Liver (tissue), 9 donors: Measurements from ENCODE around the gene IBA57. TPM values are rescaled to one million over a fixed set of nuclear protein-coding genes. Genes with fewer than 3 reads are reported as not detected.

Source experiments
- DNase-seq: peaks from one replicate; pipeline ENCODE4 v3.0.0-alpha.2; 2017; ENCODE audit warnings: low spot score
- H3K27ac ChIP-seq, 2 donors: one replicate each; pipeline ENCODE4 v1.7.0; 2013; ENCODE audit warnings: inconsistent platforms in 2 of 2, low read length in 2 of 2, control low read depth in 1 of 2, low read depth in 1 of 2, mild to moderate bottlenecking in 1 of 2
- H3K27me3 ChIP-seq, 4 donors: one replicate each; pipeline versions ENCODE4 v1.6.1 to v1.7.0; 2013; ENCODE audit warnings: low read length in 3 of 4, inconsistent platforms in 1 of 4, mild to moderate bottlenecking in 1 of 4, moderate library complexity in 1 of 4; ENCODE audit not compliant: control insufficient read depth in 4 of 4, insufficient read depth in 4 of 4
- H3K36me3 ChIP-seq, 4 donors: one replicate each; pipeline versions ENCODE4 v1.6.1 to v1.7.0; 2013; ENCODE audit warnings: low read length in 3 of 4, mild to moderate bottlenecking in 3 of 4, low read depth in 1 of 4, moderate library complexity in 1 of 4; ENCODE audit not compliant: control insufficient read depth in 4 of 4, insufficient read depth in 3 of 4
- H3K4me1 ChIP-seq, 4 donors: one replicate each; pipeline versions ENCODE4 v1.6.1 to v1.7.0; 2013; ENCODE audit warnings: low read length in 3 of 4, mild to moderate bottlenecking in 3 of 4, moderate library complexity in 1 of 4; ENCODE audit not compliant: control insufficient read depth in 4 of 4, insufficient read depth in 4 of 4
- H3K4me3 ChIP-seq, 3 donors: one replicate each; pipeline versions ENCODE4 v1.6.1 to v1.7.0; 2013; ENCODE audit warnings: low read length in 3 of 3, control low read depth in 1 of 3, low read depth in 1 of 3, mild to moderate bottlenecking in 1 of 3
- H3K9ac ChIP-seq, 2 donors: one replicate each; pipeline ENCODE4 v1.7.0; 2013; ENCODE audit warnings: low read length in 2 of 2, mild to moderate bottlenecking in 2 of 2, moderate library complexity in 2 of 2, control low read depth in 1 of 2, low read depth in 1 of 2
- H3K9me3 ChIP-seq, 4 donors: one replicate each; pipeline versions ENCODE4 v1.6.1 to v1.7.0; 2013; ENCODE audit warnings: low read length in 3 of 4; ENCODE audit not compliant: control insufficient read depth in 4 of 4
- EGR1 ChIP-seq, 2 donors: IDR thresholded peaks; 2 replicates each; pipeline ENCODE4 v1.6.1; 2016 to 2018; ENCODE audit warnings: antibody characterized with exemption in 2 of 2, low read depth in 2 of 2
- FOXA1 ChIP-seq: IDR thresholded peaks from 2 replicates; pipeline ENCODE4 v1.6.1; 2016; ENCODE audit warnings: antibody characterized with exemption
- FOXA2 ChIP-seq: IDR thresholded peaks from 2 replicates; pipeline ENCODE4 v1.6.1; 2016; ENCODE audit warnings: antibody characterized with exemption
- GABPA ChIP-seq, 2 donors: IDR thresholded peaks in 1 of 2; conservative IDR thresholded peaks in 1 of 2; 2 replicates each; pipeline ENCODE4 v1.6.1; 2016; ENCODE audit warnings: antibody characterized with exemption in 2 of 2, mild to moderate bottlenecking in 1 of 2, moderate library complexity in 1 of 2
- HNF4A ChIP-seq, 2 donors: conservative IDR thresholded peaks; 2 replicates each; pipeline ENCODE4 v1.6.1; 2016; ENCODE audit warnings: antibody characterized with exemption in 2 of 2, mild to moderate bottlenecking in 2 of 2
- JUND ChIP-seq, 2 donors: IDR thresholded peaks; 2 replicates each; pipeline ENCODE4 v1.6.1; 2016; ENCODE audit warnings: antibody characterized with exemption in 2 of 2
- NR2F2 ChIP-seq: IDR thresholded peaks from 2 replicates; pipeline ENCODE4 v1.6.1; 2016; ENCODE audit warnings: antibody characterized with exemption
- RAD21 ChIP-seq, 2 donors: IDR thresholded peaks; 2 replicates each; pipeline ENCODE4 v1.6.1; 2016; ENCODE audit warnings: antibody characterized with exemption in 2 of 2, mild to moderate bottlenecking in 2 of 2
- REST ChIP-seq: IDR thresholded peaks from 2 replicates; pipeline ENCODE4 v1.6.1; 2016; ENCODE audit warnings: antibody characterized with exemption, mild to moderate bottlenecking
- TAF1 ChIP-seq: conservative IDR thresholded peaks from 2 replicates; pipeline ENCODE4 v1.6.1; 2016; ENCODE audit warnings: antibody characterized with exemption, mild to moderate bottlenecking
- YY1 ChIP-seq: IDR thresholded peaks from 2 replicates; pipeline ENCODE4 v1.6.1; 2016; ENCODE audit warnings: antibody characterized with exemption, mild to moderate bottlenecking
- WGBS: extraction: QIAGEN DNeasy Blood & Tissue Kit; methylation state at CpG from one replicate; pipeline ENCODE4 v1.1.7; 2013; 5-methylcytosine and 5-hydroxymethylcytosine counted together
- polyA plus RNA-seq, 2 donors: library from polyadenylated mRNA; stranded (reverse) in 1 of 2; unstranded in 1 of 2; fragments of 200-250 nt in 1 of 2; fragments of >200 nt in 1 of 2; fragmentation: Nextera tagmentation in 1 of 2; extraction: Ambion mirVana in 1 of 2; gene quantifications; one replicate each; pipeline versions ENCODE4 v1.2.1 to v1.2.3, GENCODE V29; 2013 to 2015
- total RNA-seq, 2 donors: library from RNA; depleted of rRNA; stranded (reverse); fragments of >200 nt; gene quantifications; one replicate each; pipeline ENCODE4 v1.2.3, GENCODE V29; 2014
- TF ChIP-seq, protein P1 (sequence below): IDR thresholded peaks from 2 replicates; pipeline ENCODE4 v1.6.1; 2016; ENCODE audit warnings: antibody characterized with exemption
- TF ChIP-seq, protein P2 (sequence below): fragments of 150-350 bp; IDR thresholded peaks from 2 replicates; pipeline ENCODE4 v1.5.1; 2017; ENCODE audit warnings: improper control_type of control experiment, low read depth, low read length; ENCODE audit not compliant: missing input control
- donor health status: healthy.
- donor health status: healthy.
- donor health status: healthy.
- donor health status: healthy.
- donor health status: healthy.

IBA57 gene
- total and polyA plus RNA-seq, 4 donors, result 1.6 to 12.0 (median 8.4) TPM

- TF ChIP-seq REST, result no peak
- TF ChIP-seq YY1, result no peak
- no peak for TF ChIP-seq FOXA2
- TF ChIP-seq, protein P1, sequence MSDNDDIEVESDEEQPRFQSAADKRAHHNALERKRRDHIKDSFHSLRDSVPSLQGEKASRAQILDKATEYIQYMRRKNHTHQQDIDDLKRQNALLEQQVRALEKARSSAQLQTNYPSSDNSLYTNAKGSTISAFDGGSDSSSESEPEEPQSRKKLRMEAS, result no peak
- TF ChIP-seq RAD21 (IDR thresholded peaks at IDR 0.05), result no peak
- TF ChIP-seq NR2F2, result no peak
- no peak for TF ChIP-seq TAF1
- TF ChIP-seq EGR1 (IDR thresholded peaks at IDR 0.05; ENCODE audit: low read depth in 2 of 2), result no peak
- no peak for TF ChIP-seq HNF4A (conservative IDR thresholded peaks at IDR 0.05)
Measured at GRCh38 chr1:228194436-228194835, 28.8 kb downstream of the IBA57 start (continued).

- peaks cover 1 to 11% (median 8%) of the 10 kb centered on the region in 4 donors for H3K9me3 ChIP-seq
- no peak overlapping the region for H3K4me3 ChIP-seq
- H3K27ac ChIP-seq, result no peak overlapping the region
- DNase-seq, result no peak
- WGBS, result 92% methylated on average over 8 of the region's 8 CpGs
- H3K27me3 ChIP-seq, result no peaks in the 10 kb centered on the region
- no peaks in the 10 kb centered on the region for H3K36me3 ChIP-seq
- no peak for TF ChIP-seq HNF4A (conservative IDR thresholded peaks at IDR 0.05)
- TF ChIP-seq FOXA1, result no peak
- H3K4me1 ChIP-seq, result no peaks in the 10 kb centered on the region
- no peak overlapping the region for H3K9ac ChIP-seq
Measured at GRCh38 chr1:228194921-228195812, 29.6 kb downstream of the IBA57 start.

DNA sequence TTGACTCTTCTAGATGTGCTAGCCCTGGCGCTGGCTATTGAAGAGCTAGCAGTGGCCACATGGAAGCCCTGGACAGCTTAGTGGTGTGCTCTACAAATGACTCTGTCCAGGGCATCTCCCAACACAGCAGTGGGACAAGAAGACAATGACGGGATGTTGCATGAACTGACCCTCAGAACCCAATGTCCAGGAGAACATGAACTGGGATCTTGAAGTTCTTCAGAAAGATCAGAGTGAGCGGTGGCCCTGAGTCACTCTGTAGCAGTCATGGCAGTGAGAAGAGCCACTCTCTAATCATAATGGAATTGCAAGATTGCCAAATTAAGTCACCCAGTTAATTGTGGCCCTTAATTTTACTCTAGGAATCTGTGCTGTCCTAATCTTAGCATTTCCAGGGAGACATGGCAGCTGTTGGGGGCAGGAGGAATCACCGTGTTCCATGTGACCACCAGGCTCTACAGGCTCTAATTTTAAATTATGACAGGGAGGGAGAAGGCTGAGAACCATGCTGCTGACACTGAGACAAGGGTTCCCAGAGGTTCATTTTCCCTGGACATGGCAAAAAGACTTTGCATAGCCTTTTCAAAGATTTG lies 32.0 kb downstream of the IBA57 start:
- Histone ChIP-seq H3K27ac (no peak overlapping the region), H3K36me3 (no peaks in the 10 kb centered on the region), H3K9me3 (peaks cover 1 to 11% (median 8%) of the 10 kb centered on the region in 4 donors), H3K27me3 (no peaks in the 10 kb centered on the region), H3K4me1 (no peaks in the 10 kb centered on the region), H3K9ac (no peak overlapping the region), H3K4me3 (no peak overlapping the region)
- 97% methylated on average over 4 of the region's 4 CpGs for WGBS
- TF ChIP-seq, protein P2, sequence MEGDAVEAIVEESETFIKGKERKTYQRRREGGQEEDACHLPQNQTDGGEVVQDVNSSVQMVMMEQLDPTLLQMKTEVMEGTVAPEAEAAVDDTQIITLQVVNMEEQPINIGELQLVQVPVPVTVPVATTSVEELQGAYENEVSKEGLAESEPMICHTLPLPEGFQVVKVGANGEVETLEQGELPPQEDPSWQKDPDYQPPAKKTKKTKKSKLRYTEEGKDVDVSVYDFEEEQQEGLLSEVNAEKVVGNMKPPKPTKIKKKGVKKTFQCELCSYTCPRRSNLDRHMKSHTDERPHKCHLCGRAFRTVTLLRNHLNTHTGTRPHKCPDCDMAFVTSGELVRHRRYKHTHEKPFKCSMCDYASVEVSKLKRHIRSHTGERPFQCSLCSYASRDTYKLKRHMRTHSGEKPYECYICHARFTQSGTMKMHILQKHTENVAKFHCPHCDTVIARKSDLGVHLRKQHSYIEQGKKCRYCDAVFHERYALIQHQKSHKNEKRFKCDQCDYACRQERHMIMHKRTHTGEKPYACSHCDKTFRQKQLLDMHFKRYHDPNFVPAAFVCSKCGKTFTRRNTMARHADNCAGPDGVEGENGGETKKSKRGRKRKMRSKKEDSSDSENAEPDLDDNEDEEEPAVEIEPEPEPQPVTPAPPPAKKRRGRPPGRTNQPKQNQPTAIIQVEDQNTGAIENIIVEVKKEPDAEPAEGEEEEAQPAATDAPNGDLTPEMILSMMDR, result no peak
- no peak for TF ChIP-seq FOXA1
- no peak for TF ChIP-seq JUND (IDR thresholded peaks at IDR 0.05)
- no peak for TF ChIP-seq GABPA (IDR thresholded peaks at IDR 0.05 in 1 of 2, conservative IDR thresholded peaks at IDR 0.05 in 1 of 2)
- no peak for TF ChIP-seq NR2F2
- TF ChIP-seq HNF4A (conservative IDR thresholded peaks at IDR 0.05), result no peak
- TF ChIP-seq RAD21 (IDR thresholded peaks at IDR 0.05), result no peak
- TF ChIP-seq EGR1 (IDR thresholded peaks at IDR 0.05; ENCODE audit: low read depth in 2 of 2), result no peak
- TF ChIP-seq YY1, result no peak
- no peak for DNase-seq
